ENCODE data around the gene FRMD5.

DNA sequence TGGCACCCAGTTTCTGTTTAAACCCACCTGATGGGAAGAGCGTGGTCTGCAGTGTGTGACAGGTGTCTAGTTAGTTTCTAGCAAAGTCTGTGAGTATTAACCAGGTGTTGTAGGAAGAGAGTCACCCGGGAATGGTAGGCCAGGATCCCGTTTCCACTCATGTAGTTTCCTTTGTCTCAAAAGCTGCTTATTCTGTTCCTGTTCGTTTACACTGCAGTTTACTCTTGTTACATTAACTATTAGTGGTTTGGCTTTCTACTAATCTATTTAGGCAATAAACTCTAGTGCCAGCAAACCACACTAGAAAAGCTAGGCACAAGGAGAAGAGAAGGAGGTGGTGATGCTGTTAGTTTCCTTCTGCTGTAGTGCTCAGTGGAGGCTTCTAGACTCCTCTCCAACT, 335.5 kb downstream of the FRMD5 start:
- TF ChIP-seq EGR1 (IDR thresholded peaks at IDR 0.05; ENCODE audit: low read depth) (no peak), POLR2AphosphoS5 (IDR thresholded peaks at IDR 0.05; ENCODE audit: low read depth, low read length) (no peak), EZH2 (IDR thresholded peaks at IDR 0.05) (no peak), POLR2A (IDR thresholded peaks at IDR 0.05; ENCODE audit: borderline replicate concordance, extremely low read depth, insufficient read depth, insufficient read length) (no peak), RAD21 (IDR thresholded peaks at IDR 0.05; ENCODE audit: low read depth) (no peak), CEBPB (IDR thresholded peaks at IDR 0.05; ENCODE audit: low read depth) (no peak), JUND (IDR thresholded peaks at IDR 0.05) (no peak), CBX3 (IDR thresholded peaks at IDR 0.05; ENCODE audit: low read depth) (no peak), EZH2phosphoT487 (IDR thresholded peaks at IDR 0.05; ENCODE audit: borderline replicate concordance) (no peak), SP1 (IDR thresholded peaks at IDR 0.05; ENCODE audit: low read depth) (no peak), YY1 (IDR thresholded peaks at IDR 0.05; ENCODE audit: extremely low read depth, insufficient replicate concordance, low read depth, low read length) (no peak)
- TF ChIP-seq, protein P1, sequence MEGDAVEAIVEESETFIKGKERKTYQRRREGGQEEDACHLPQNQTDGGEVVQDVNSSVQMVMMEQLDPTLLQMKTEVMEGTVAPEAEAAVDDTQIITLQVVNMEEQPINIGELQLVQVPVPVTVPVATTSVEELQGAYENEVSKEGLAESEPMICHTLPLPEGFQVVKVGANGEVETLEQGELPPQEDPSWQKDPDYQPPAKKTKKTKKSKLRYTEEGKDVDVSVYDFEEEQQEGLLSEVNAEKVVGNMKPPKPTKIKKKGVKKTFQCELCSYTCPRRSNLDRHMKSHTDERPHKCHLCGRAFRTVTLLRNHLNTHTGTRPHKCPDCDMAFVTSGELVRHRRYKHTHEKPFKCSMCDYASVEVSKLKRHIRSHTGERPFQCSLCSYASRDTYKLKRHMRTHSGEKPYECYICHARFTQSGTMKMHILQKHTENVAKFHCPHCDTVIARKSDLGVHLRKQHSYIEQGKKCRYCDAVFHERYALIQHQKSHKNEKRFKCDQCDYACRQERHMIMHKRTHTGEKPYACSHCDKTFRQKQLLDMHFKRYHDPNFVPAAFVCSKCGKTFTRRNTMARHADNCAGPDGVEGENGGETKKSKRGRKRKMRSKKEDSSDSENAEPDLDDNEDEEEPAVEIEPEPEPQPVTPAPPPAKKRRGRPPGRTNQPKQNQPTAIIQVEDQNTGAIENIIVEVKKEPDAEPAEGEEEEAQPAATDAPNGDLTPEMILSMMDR (IDR thresholded peaks at IDR 0.05 in 2 of 3, conservative IDR thresholded peaks at IDR 0.05 in 1 of 3; ENCODE audit: borderline replicate concordance in 1 of 3, insufficient read depth in 1 of 3, low read depth in 2 of 3, low read length in 2 of 3) = no peak
- TF ChIP-seq, protein P2, sequence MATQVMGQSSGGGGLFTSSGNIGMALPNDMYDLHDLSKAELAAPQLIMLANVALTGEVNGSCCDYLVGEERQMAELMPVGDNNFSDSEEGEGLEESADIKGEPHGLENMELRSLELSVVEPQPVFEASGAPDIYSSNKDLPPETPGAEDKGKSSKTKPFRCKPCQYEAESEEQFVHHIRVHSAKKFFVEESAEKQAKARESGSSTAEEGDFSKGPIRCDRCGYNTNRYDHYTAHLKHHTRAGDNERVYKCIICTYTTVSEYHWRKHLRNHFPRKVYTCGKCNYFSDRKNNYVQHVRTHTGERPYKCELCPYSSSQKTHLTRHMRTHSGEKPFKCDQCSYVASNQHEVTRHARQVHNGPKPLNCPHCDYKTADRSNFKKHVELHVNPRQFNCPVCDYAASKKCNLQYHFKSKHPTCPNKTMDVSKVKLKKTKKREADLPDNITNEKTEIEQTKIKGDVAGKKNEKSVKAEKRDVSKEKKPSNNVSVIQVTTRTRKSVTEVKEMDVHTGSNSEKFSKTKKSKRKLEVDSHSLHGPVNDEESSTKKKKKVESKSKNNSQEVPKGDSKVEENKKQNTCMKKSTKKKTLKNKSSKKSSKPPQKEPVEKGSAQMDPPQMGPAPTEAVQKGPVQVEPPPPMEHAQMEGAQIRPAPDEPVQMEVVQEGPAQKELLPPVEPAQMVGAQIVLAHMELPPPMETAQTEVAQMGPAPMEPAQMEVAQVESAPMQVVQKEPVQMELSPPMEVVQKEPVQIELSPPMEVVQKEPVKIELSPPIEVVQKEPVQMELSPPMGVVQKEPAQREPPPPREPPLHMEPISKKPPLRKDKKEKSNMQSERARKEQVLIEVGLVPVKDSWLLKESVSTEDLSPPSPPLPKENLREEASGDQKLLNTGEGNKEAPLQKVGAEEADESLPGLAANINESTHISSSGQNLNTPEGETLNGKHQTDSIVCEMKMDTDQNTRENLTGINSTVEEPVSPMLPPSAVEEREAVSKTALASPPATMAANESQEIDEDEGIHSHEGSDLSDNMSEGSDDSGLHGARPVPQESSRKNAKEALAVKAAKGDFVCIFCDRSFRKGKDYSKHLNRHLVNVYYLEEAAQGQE (IDR thresholded peaks at IDR 0.05; ENCODE audit: low read depth) = no peak
- TF ChIP-seq, protein P3, sequence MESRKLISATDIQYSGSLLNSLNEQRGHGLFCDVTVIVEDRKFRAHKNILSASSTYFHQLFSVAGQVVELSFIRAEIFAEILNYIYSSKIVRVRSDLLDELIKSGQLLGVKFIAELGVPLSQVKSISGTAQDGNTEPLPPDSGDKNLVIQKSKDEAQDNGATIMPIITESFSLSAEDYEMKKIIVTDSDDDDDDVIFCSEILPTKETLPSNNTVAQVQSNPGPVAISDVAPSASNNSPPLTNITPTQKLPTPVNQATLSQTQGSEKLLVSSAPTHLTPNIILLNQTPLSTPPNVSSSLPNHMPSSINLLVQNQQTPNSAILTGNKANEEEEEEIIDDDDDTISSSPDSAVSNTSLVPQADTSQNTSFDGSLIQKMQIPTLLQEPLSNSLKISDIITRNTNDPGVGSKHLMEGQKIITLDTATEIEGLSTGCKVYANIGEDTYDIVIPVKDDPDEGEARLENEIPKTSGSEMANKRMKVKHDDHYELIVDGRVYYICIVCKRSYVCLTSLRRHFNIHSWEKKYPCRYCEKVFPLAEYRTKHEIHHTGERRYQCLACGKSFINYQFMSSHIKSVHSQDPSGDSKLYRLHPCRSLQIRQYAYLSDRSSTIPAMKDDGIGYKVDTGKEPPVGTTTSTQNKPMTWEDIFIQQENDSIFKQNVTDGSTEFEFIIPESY (IDR thresholded peaks at IDR 0.05; ENCODE audit: extremely low read depth, insufficient replicate concordance, low read length) = no peak
